DMS153 (cell line): ENCODE data around the gene EFCAB14.
"Not testable (repeated sequence)": the region's sequence is repeated elsewhere in the genome, so short reads cannot be mapped to it uniquely, and the experiment has no call there.

Experiments used
- DNase-seq: peaks from one replicate; lab custom pipeline; 2025; lab: John Stamatoyannopoulos, UW

The EFCAB14 gene

GRCh38 chr1:46721686-46722205 lies 2.8 kb upstream of the EFCAB14 start:
- no peak for DNase-seq

DNA sequence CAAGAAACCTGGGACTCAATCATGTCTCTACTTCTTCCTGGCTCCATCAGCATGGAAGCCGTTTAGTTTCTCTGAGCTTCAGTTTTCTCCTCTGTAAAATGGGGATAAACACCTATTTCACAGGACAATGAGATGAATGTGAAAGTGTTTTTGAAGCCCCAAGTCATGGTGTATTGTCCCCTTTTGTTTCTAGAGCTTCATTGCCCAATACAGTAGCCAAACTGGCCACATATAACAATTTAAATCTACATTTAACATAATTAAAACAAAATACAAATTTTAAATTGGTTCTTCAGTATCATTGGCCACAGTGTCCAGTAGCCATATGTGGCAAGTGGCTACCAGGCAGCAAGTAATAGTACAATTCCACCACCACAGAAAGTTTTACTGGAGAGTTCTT lies 2.3 kb upstream of the EFCAB14 start:
- DNase-seq, result no peak

DNA sequence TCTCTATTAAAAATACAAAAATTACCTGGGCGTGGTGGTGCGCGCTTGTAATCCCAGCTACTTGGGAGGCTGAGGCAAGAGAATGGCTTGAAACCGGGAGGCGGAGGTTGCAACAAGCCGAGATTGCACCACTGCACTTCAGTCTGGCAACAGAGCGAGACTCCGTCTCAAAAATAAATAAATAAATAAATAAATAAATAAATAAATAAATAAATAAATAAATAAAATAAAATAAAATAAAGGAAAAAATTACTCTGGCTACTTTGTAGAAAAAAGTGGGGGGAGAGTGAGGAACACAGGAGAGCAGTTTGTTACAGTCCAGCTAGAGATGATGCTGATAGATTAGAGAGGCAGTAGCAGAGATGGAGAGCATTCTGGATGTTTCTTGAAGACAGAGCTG lies 1.4 kb upstream of the EFCAB14 start:
- DNase-seq, result not testable (repeated sequence)

DNA sequence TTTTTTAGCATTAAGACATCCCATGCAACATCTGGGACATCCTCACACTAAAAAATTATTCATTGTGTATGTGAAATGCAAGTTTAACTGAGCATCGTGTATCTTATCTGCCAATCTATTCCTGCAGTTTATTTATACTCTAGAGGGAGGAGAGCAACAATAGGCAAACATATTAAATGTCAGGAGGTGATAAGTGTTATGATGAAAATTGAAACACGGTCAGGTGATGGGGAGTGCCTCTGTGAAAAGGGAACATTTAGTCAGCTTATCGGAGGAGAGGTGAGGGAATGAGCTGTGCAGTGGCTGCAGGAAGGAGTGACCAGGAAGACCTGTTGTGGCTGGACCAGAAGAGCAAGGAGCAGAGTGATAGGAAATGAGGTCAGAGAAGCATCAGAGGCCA lies 775 bp upstream of the EFCAB14 start:
- DNase-seq, result peak; percentile 62

DNA sequence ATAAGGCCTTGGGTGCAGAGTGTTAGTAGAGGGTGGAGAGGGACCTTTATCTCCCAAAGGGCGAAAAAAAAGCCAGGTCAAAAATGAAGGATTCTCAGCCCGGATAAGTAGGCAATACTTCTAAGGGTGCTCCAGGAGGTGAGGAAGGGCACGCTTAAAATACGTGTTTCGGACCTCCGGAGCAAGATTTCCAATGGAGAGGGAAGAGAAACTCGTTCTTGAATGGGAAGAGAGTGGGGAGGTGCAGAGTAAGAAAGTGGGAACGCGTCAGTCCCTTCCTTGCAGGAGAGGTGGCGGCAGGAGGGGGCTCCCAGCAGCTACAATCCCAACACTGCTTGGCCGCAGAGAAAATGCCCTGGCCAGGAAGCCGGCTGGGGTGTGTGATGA lies 581 bp downstream of the EFCAB14 start:
- no peak for DNase-seq

GRCh38 chr1:46717654-46718053 lies 1.3 kb downstream of the EFCAB14 start:
- DNase-seq, result no peak

DNA sequence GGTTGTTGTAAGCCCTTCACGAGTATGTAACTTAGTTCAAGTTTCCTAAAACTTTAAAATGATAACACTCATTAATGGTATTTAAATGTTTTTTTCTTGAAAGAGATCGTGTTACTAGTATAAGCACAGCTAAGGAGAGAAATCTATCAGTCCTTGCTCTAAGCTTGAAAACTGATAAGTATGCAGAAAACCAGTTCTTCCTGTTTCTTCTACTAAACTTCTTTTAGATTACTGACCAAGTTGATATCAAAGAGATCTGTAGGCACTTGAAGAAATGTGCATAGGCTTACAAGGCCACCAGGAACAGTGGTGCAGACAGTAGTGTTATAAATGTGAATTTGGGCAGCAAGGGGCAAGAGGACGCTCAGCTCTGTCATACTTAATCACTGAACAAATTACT lies 3.9 kb downstream of the EFCAB14 start:
- DNase-seq, result no peak

- DNase-seq, result no peak
These were observed 10.8 kb downstream of the EFCAB14 start for GRCh38 chr1:46708121-46708520.

DNA sequence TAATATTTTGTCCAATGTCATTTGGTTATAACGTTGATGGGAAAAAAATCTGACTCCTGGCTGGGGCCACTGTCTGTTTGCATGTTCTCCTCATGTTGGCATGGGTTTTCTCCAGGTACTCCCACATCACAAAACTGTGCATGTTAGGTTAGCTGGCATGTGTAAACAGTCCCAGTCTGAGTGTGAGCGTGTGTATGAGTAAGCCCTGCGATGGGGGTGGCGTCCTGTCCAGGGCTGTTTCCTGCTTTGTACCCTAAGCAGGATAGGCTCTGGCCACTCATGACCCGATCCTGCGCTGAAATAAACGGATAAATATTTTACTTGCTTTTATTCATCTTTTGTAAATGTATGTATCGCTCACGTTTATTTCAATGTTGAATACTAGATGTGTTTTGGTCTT lies 13.5 kb downstream of the EFCAB14 start:
- DNase-seq, result no peak

DNA sequence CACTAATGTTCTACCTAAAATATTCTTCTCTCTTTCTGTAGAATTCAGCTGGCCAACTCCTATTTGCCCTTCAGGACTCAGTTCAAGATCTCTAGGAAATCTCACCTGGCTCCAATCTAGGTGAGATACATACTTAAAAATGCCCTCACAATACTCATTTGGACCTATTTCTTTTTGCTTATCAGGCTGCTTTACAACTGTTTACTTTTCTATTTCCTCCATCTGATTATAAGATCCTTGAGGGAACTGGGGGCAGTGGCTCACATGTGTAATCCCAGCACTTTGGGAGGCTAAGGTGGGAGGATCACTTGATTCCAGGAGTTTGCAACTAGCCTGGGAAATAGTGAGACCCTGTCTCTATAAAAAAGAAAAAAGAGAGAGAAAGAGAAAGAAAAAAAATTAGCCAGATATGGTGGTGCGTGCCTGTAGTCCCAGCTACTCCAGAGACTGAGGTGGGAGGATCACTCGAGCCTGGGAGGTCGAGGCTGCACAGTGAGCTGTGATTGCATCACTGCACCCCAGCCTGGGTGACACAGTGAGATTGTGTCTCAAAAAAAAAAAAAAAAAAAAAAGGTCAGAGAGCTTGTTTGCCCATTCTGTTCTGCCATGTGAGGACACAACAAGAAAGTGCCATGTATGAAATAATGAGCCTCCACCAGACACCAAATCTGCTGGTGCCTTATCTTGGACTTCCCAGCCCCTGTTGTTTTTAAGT lies 14.8 kb downstream of the EFCAB14 start:
- no peak for DNase-seq

GRCh38 chr1:46699666-46700065 lies 19.2 kb downstream of the EFCAB14 start:
- DNase-seq, result no peak

- no peak for DNase-seq
These were observed 21.9 kb downstream of the EFCAB14 start for GRCh38 chr1:46697053-46697452.

GRCh38 chr1:46694676-46695075 lies 24.2 kb downstream of the EFCAB14 start:
- DNase-seq, result not testable (repeated sequence)

DNA sequence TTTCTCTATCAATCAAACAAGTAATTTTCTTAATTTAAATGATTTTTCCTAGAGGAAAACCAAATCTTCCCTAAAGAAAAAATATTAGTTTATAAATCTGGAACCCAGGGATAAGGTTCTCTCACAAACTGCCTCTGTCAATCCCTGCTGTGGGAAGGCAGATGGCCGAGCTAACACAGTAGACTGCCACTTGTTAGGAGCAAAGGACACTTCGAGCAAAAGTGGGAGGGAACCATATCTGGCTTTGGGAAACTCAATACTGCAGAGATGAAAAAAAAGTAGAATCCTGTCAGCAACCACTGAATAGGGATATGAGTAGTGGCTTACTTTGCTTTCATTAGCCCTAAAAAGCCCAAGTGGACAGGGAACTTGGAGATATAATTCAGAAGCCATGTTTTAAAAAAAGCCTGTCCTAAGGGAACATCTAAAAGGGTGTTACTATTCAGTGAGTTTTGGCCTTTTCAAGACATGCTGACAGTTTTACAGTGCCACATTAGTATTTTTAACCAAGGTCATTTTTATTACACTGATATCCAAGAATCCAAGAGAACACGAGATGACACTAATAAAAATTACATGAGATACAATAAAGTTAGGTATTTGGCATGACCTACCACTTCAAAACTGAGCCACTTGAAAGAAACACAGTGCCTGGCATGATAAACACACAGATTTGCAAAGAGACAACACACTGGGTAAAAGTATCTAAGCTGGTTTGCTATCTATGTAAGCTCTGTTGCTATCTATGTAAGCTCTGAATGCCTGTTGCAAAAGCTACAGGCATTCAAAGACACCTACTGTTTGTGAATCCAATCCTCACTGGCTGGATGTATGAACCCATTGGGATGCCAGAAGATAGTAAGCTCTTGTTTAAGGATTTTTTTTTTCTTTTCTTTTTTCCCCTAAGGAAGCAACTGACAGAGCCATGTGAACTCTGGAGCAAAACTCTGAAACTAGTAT lies 25.8 kb downstream of the EFCAB14 start:
- DNase-seq, result no peak

GRCh38 chr1:46691997-46692790 lies 26.7 kb downstream of the EFCAB14 start:
- no peak for DNase-seq

DNA sequence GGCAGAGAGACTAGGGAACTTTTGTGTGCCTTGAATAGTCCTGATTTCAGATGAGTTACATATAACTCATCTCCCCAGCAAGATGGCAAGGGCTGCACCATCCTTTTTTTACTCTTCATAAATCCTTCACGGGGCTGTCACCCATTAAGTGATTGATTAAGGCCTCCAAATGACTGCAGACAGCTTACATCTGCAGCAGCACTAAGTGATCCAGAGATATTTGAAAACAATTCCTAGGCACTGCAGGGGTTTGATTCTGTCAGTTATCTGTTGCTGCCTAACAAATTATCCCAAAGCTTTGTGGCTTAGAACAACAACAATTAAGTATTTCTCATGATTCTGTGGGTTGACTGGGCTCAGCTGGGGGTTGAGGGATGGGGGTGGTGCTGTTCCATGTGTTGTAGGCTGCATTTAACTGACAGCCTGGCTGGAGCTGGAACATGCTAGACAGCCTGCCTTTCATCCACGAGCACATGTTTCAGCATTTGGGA lies 27.9 kb downstream of the EFCAB14 start:
- no peak for DNase-seq

DNA sequence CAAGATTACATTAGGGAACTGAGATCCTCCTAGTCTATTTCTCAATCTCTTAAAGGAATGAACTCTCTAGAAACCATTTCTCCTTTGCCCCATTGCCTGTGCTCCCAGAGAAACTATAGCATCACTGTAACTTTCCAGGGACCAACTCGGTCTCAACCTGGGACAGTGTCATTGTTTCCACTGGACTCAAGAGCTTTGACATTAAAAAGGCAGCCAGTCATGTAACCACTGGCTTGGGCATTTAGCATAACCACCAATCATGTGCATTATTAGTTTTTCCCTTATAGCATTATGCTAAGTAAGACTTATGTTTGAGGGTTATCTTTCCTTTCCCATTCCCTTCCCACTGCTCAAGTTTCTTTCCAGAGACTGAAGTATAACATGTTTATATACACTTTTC lies 29.0 kb downstream of the EFCAB14 start:
- no peak for DNase-seq

DNA sequence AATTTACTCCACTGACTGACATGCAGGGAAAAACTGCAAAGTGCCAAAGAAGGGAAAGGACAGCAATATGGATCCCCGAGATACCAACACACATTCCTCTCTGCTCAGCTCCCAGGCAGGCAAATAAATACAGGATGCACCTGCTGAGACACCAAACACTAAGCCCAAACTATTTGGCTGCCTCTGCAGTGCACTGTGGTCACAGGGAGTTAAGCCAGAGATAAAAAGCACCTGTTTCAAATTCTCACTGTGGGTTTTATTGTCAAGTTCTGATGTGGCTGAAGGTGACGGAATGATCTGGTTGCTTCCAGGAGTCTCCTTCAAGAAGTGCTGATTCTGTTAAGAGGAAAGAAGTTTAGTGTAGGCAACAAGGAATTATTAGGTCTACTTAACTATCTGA lies 29.6 kb downstream of the EFCAB14 start:
- DNase-seq, result no peak

DNA sequence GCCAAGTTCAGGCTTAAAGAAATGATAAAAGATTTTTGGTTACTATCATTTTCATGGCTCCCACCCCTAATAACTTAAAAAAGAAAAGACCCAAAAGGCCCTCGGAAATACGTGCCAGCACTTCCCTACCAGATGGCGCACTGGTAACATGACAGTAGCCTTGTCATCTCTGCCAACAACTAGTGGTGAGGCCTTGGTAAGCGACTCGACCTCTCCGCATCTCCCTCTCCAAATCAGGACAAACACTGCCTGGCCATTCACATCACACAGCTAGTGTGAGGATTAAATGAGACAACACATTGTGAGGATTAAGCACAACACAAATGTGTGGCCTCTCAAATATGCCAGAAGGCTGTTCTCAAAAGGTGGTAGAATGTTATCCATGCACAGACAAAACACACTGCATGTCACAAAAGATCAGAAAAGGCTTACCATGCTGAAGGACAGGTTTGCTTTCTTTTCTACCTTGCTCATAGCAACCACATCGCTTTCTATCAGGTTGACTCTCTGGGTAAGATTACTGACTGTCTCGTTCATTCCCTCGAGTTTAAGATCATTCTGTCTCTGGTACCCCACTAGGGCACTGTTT lies 30.9 kb downstream of the EFCAB14 start:
- DNase-seq, result no peak

DNA sequence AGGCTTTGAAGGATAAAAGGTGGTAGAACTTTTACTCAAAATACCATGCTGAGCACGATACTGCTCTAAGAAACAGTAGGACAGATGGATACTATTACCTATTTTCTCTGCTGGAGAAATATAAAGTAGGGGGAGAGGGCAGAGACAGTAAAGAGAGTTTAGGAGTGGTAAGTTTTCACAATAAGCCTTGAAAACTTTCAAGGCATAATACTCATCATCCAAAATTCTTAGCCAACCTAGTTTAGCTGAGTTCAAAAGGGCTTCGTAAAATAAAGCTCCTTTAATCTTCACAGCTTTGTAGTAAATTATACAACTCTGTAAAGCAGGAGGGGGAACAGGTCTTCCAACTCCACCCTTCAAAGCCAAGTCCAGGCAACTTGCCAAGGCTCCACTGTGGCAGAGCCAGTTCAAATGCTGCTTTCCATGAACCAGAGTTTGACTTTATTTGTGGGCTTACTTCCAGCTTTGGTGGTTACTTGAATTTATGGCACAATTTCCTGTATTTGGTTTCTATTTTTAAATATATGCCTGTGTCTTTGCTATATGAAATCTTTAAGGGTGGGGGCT lies 31.7 kb downstream of the EFCAB14 start:
- DNase-seq, result peak; percentile 55

DNA sequence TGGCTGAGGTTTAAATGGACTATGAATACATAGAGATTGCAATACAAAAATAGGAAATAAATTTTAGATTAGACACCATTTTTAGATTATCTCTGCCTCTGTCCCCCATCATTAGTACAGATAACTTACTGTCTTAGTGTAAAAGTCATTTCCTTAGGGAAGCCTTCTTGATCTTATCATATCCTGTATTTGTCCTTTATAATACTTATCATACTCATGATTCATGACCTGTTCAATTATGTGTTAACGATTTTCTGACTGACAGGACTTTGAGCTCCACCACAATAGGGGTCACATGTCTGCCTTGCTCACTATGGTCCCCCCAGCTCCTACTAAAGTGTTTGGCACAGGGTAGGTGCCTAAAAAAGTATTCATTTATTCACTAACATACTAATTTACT lies 32.7 kb downstream of the EFCAB14 start:
- DNase-seq, result no peak
